HG03025 (cell line): ENCODE results near the gene CTBP2.

Source experiments
- ATAC-seq: cut with Tn5 transposase; IDR thresholded peaks from one replicate; pipeline ENCODE4 v1.9.1; 2021; ENCODE audit warnings: mild to moderate bottlenecking, moderate library complexity; ENCODE audit not compliant: unreplicated experiment, low FRiP score

The CTBP2 gene

GRCh38 chr10:125056161-125057132, 103.9 kb downstream of the CTBP2 start:
- ATAC-seq, result no peak

DNA sequence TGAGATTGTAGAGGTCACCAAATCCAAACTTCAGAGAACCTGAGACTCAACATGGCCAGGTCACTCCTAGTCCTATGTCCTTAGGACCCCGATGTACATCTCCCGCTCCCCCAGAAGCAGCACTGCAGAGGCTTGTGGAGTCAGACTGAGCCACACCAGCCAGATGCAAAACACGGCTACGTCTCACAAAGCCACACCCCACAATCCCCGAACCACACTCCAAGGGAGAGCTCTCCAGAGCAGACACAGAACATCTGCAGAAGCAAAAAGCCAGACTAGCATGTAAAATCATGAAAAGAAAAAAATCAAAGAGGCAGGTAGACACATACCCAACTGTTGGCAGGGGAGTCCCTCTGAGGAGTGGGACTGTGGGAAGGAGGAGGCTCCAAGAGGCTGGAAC, 104.9 kb downstream of the CTBP2 start:
- no peak for ATAC-seq

GRCh38 chr10:125054669-125055268, 105.6 kb downstream of the CTBP2 start:
- ATAC-seq, result no peak

- ATAC-seq, result no peak
Measured at GRCh38 chr10:125054216-125054615, 106.1 kb downstream of the CTBP2 start.

- ATAC-seq, result no peak
Measured at GRCh38 chr10:125052146-125052545, 108.2 kb downstream of the CTBP2 start.

GRCh38 chr10:125050383-125050782, 110.0 kb downstream of the CTBP2 start:
- no peak for ATAC-seq

- ATAC-seq, result no peak
Measured at GRCh38 chr10:125049216-125049881, 111.0 kb downstream of the CTBP2 start.

DNA sequence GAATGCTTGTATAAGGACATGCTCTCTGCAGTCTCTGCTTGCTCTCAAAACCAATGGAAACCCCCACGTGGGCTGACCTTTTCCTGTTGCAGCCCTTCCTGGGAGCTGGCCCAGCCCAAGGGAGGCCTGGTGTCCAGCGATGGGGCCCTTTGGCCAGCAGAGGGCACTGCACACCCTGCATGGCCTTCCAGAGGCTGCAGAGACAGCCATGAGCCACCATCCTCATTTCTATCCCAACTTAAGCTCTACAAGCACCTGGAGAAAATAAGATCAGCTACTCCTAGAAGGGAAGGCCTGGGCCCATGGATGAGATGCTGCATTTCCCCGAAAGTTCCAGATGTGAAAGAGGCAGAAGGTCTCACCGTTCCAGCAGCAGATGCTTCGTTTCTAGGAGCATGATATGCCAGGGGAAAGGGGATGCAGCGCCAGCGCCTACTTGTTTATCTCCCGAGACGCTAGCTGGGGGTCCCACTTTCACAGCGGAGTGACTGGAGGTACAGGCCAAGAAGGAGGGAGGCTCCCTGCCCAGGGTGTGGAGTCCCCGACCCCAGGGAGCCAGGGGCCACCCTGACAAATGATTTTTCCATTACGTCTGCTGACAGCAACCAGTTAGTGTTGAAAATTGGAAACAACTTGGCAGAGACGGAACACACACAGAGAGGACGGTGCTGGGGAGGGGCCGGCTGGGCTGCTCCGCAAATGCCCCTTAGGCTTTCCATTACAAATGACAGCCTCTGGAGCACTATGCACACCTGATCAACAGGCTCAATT, 112.1 kb downstream of the CTBP2 start:
- ATAC-seq, result peak; percentile 81

- ATAC-seq, result no peak
Measured at GRCh38 chr10:125043841-125044658, 116.3 kb downstream of the CTBP2 start.

DNA sequence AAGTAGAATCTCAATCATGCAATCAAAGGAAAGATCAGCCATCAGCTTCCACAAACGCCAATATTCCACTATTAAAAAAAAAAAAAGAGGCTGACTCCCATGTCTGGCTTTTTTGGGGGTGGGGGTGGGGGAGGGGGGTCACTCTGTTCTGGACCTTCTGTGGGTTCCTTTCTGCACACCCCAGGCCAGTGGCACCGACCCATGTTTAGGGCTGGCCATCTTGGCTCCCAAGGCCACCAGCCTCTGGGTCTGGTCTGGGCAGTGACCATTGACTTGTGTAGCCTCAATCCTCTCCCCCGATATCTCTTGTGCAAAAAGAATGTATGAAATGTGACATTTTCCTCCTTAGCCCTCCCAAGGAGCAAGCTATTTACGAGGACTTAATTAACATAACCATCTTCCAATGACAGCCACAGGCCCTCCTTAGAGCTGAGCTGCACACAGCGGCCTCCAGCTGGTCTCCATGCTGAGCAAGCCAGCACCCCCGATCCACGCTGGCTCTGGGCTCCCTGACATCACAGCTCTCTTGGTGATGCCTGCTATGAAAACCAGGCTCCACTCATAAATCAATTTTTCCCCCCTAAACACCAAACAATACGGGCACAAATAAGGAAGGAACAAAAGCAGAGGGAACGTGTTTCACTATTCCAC, 118.4 kb downstream of the CTBP2 start:
- ATAC-seq, result no peak

DNA sequence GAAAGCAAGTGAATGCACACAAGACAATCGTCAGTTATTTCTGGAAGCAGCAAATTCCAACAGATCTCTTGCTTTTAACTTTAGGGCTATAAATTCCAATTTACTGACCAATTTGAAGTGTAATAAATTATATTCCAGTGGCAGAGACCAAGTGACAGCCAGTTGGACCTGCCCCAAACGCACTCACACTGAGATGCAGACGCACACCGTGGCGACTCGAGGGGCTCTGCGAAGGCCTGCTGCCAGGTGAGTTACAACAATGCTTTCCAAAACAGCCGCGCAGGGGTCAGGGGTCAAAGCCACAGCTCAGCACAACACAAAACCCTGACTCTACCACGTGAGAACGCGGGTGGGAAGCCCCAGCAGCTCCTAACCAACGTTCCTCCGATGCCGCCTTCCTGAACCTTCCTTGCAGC, 121.0 kb downstream of the CTBP2 start:
- no peak for ATAC-seq

- ATAC-seq, result no peak
Measured at GRCh38 chr10:125038637-125039036, 121.7 kb downstream of the CTBP2 start.

DNA sequence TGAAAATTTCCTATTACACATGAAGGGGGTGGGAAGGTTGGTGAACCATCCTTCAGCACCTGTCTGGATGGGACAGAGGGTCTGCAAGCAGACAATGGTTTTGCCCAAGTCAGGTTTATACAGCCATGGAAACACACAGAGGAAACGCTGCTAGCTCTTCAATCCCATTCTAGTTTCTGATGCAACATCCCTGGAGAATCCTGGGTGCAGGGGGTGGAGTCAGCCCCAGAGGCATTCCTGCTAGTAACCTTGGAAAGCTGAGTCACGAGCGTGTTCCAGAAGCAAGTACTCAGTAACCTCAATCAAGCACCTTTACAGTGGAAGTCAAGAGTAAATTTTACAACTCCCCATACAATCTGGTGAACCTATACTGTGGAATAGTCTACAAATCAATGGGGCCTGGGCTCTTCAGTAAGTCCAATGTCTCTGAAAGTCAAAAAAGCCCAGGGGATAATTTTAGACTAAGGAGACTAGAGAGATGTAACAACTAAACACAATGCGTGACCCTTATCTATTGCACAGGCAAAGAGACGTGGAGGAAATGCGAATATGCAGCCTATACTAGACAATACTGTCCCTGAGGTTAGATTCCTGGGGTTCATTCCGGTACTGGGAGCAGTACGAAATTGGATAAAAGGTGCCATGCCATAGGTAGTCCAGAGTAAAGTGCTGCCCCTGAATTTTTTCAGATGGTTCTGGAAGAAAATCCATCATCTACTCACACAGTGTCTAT, 123.1 kb downstream of the CTBP2 start:
- no peak for ATAC-seq

DNA sequence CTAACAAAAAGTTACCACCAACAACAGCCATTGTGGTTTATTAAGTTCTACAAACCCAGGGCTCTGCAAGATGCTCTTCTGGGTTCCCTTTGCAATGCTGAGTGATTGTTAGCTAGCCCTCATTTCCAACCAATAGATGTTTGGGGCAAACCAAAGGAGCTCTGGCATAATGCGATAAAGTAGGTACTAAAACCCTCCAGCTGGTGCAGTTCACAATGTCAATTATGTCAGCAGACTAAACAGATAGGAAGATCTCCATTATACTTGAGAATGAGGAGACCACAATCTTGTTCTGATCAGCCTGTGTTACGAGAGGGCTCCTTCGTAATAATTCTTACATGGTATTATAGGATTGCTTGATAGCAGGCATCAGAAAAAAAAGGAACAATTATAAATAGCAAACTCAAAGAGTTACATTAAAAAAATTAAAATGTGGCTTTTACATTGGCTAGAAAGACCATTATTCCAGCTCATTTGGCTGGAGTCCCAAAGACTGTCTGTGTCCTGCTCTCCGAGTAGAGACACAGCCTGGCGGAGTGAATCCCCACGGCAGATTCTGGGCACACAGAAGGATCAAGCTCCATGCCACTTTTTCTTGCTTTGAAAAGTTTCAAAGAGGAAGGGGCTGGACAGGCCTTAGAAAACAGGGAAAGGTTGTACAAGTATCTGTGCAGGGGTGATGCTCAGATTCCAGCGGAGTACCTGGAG, 124.6 kb downstream of the CTBP2 start:
- ATAC-seq, result no peak

GRCh38 chr10:125035136-125035535, 125.2 kb downstream of the CTBP2 start:
- ATAC-seq, result no peak

DNA sequence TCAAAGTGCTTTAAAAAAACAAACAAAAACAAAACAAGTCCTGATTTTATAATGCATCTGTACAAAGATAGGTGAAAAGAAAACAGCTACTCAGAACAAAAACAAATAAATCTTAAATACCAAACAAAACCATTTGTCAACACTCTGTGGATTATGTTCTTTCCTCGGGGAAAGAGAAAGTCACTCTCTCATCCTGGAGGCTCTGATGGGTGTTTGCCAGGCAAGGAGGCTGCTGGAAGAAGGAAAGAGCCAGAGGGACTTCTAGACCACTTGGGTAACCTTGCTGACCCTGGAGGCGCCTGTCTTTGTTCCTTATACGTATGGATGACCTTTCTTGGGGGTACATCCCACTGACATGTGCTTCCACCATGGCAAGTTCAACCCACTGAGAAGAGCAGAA, 125.7 kb downstream of the CTBP2 start:
- no peak for ATAC-seq

DNA sequence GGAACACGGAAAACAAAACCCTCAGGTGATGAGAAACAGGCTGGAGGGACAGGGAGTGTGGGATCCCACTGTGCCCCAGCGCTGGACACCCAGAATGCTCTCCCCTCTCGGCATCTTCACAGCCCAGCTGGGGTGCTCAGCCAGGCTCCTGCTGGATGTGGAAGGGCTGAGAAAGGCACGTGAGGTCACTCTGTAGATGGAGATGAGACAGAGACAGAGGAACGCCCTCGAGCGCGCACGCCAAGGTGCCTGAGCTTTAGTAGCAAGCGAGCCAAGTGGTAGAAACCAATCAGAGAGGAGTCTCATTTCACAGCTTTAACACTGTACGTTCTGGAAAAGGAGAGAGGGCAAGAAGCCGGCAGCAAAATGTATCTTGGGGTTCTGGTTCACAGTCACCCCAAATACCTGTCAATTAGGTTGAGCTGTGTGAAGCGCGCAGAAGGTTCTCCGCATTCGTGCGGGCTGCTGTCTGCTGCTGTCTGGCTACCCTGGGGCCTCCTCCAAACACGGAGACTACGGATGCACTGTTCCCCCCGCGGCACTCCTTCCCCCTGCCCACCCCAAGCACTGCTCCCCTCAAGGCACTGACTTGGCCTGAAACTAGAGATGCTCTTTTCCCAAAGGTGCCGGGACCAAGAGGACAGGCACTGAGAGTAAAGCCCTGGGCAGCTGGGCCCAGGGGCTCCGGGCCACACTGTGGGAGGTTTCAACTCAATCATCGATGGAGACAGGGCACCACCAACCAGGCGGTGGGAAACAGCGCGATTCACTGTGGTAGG, 127.0 kb downstream of the CTBP2 start:
- ATAC-seq, result no peak
